NCI-H82 (cell line): Measurements from ENCODE around the gene CD74.
"Not testable (repeated sequence)": the region's sequence is repeated elsewhere in the genome, so short reads cannot be mapped to it uniquely, and the experiment has no call there.

Source experiments
- DNase-seq: peaks from one replicate; lab custom pipeline; 2025; lab: John Stamatoyannopoulos, UW

The CD74 gene

DNA sequence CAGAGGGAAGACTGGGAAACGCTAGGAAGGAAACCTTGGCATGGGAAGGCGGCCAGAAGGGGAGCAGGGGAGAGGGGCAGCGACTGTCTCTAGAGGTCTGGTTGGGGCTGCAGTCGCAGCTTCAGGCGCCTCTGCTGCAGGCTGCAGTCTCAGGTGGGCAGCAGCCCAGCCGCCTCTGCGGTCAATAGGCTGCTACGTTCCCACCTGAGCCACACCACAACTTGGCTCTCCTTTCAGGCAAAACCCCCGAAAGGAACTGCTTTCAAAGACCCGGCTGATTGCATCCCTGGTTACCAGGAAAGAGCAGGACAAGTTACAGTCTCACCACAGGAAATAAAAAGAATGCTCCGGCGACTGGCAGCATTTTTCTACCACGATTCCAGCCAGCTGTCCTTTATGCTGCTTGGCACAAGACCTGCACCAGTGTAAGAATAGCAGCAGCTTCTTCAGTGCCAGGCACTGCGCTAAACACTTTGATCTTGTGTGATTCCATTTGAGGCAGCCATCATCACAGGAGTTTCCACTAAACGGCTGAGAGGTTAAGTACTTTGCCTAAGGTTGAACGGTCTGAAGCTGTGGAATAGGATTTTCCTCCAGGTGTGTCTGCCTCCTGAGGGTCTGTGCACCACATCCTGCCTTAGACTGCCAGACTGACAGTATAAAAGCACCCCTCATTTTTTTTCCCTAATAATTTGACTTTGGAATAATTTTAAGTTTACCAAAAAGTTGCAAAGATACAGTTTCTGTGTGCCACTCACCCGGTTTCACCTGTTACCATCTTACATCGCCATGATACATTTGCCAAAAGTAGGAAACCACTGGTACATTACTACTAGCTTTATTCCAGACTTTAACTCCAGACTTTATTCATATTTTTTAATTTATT is 29.3 kb upstream of the CD74 start:
- peak; percentile 30 for DNase-seq

DNA sequence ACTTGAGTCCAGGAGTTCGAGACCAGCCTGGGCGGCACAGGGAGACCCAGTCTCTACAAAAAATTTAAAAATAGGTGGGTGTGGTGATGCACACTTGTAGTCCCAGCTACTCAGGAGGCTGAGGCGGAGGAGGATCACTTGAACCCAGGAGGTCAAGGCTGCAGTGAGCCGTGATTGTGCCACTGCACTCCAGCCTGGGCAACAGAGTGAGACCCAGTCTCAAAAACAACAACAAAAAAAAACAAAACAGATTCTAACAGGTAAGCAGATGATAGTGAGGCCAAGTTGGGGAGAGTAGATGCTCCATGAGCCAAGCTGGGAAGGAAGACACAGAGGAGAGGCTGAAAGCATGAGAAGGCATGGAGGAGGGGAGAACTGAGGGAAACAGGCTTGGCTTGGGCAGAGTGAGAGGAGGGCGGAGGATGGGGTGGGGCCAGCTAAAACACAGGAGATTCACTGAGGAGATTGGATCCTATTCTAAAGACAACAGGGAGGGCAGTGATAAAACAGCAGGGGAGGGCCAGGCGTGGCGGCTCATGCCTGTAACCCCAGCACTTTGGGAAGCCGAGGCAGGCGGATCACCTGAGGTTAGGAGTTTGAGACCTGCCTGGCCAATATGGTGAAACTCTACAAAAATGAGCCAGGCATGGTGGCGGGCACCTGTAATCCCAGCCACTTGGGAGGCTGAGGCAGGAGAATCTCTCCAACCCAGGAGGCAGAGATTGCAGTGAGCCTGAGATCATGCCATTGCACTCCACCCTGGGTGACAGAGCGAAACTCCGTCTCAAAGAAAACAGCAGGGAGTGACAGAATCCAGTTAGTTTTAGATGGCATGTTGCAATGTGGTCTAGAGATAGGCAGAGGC is 28.5 kb upstream of the CD74 start:
- peak; percentile 18 for DNase-seq

DNA sequence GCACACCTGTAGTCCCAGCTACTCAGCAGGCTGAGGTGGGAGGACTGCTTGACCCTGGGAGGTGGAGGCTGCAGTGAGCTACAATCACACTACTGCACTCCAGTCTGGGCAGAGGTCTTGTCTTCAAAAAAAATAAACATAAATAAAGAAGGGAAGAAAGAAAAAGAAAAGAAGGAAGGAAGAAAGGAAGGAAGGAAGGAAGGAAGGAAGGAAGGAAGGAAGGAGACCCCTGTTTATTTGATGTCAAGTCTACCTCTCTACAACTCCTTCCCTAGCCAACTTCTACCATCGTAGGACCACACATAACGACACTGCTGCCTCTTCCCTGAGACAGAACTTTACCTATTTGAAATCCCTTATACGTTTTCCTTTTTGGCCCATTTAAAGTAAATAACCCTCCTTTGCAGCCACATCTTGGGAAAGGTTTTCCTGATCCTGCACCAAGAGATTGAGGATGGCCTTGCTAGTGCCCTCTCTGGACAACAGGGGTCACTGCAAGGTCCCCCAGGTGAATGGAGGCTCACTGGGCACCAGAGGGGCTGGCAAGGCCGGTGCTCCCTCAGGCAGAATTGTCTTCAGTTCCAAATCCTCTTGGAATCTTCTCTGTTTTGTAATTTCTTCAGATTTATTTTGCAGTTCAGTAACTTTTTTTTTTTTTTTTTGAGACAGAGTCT is 26.3 kb upstream of the CD74 start:
- peak; percentile 46 for DNase-seq

- DNase-seq, result peak; percentile 93
Measured at GRCh38 chr5:150436141-150436680, 23.5 kb upstream of the CD74 start.

DNA sequence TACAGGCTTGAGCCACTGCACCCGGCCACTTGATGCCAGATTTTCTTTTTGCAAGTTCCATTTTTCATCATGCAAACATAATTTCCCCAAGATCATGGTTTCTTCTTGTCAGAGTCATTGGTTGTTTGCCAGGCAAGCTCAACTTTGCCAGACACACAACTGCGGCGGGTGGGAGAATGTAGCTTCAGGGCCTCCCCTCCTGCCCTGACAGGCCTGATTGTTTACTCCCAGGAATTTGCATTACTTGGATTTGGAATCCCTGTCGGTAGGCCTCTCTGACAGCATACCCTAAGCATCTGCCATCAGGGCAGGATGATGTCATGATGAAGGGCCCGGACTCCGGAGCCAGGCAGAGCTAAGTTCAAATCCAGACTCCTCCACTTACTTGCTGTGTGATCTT is 21.8 kb upstream of the CD74 start:
- peak; percentile 34 for DNase-seq

GRCh38 chr5:150431574-150431973 is 18.9 kb upstream of the CD74 start:
- peak; percentile 88 for DNase-seq

DNA sequence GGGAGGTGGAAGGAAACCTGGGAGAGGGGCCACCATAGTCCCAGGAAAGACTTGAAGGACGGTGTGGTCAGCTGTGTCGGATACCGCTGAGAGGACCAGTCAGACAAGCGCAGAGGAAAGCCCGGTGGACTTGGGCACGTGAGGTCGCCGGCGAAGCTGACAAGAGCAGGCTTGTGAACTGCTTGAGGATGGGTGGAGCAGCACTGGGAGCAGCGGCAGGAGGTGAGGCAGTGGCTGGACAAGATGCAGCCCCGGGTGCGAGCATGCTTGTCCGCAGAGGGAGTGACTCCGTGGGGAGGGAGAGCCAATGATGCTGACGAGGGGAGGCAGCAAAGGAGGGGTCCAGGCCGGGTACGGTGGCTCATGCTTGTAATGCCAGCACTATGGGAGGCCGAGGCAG is 18.3 kb upstream of the CD74 start:
- DNase-seq, result no peak

- DNase-seq, result no peak
Measured at GRCh38 chr5:150429410-150429873, 16.7 kb upstream of the CD74 start.

GRCh38 chr5:150428978-150429377 is 16.3 kb upstream of the CD74 start:
- no peak for DNase-seq

DNA sequence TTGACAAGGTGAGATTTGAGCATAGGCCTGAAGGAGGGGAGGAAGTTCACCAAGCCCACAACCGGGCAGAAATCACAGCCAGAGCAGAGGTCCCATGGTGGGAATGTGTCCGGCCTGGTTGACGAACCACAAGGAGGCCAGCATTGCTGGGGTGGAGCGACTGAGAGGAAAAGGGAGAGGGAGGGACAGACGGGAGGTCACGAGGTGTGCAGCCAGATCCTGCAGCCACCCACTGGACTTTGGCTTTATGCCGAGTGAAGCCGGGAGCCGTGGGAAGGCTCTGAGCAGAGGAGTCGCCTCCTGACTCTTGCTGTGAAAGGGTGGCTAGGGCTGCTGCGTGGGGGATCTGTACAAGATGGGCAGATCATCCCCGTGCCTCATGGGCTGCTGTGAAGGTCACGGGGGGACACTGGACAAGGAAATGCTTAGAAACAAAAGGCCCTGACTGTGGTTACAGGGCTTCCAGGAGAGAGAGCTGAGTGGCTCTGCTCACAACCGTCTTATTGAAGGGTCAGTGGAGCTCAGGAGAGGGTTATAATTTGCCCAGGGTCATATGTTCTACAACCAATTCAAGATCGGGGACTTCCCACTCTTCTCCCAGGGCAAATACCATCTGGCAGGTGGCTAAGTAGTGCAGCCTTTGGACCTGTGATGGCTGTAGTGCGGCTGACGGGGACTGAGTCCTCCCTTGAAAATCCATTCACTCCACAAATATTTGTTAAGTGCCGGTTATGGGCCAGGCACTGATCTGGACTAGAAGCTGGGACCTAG is 15.6 kb upstream of the CD74 start:
- no peak for DNase-seq

GRCh38 chr5:150426165-150426564 is 13.5 kb upstream of the CD74 start:
- DNase-seq, result not testable (repeated sequence)

DNA sequence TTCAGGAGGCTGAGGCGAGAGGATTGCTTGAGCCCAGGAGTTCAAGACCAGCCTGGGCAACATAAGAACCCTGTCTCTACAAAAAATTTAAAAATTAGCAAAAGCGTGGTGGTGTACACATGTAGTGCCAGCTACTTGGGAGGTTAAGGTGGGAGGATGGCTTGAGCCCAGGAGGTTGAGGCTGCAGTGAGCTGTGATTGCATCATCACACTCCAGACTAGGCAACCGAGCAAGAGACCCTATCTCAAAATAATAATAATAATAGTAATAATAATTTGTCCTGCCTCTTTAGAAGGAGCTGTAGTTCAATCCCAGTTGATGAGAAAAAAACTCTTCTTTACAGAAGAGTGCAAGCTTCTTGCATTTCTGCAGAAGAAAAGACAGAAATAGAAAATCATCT is 10.0 kb upstream of the CD74 start:
- no peak for DNase-seq

- no peak for DNase-seq
Measured at GRCh38 chr5:150422075-150422474, 9.4 kb upstream of the CD74 start.

DNA sequence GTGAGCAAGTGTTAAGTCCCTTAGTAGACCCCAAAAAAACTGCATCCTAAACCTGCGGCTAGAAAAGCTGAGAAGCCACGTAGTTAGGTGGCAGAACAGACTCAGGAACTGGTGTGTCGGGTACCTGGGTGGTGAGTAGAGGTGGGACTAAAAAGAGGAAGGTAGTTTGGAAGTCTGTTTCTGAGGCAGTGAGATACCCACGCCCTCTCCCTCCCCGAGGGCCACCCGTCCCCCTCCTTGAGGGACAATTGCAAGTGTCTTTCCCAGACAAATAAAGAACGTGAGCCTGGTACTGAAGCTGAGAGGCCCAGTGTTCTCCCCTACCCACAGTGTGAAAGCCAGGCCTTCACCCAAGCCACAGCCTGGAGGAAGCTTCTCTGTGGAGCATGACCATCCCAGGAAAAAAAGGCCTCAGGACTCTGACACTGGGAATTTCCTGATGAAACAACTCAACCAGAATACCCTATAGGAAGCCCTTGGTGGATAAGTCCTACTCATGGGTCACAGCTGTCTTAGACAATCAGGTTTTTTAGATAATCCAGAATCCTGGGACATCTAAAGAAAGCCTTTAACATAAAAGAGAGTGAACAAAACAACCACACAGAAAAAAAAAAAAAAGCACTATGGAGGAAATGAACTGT is 7.0 kb upstream of the CD74 start:
- DNase-seq, result no peak

DNA sequence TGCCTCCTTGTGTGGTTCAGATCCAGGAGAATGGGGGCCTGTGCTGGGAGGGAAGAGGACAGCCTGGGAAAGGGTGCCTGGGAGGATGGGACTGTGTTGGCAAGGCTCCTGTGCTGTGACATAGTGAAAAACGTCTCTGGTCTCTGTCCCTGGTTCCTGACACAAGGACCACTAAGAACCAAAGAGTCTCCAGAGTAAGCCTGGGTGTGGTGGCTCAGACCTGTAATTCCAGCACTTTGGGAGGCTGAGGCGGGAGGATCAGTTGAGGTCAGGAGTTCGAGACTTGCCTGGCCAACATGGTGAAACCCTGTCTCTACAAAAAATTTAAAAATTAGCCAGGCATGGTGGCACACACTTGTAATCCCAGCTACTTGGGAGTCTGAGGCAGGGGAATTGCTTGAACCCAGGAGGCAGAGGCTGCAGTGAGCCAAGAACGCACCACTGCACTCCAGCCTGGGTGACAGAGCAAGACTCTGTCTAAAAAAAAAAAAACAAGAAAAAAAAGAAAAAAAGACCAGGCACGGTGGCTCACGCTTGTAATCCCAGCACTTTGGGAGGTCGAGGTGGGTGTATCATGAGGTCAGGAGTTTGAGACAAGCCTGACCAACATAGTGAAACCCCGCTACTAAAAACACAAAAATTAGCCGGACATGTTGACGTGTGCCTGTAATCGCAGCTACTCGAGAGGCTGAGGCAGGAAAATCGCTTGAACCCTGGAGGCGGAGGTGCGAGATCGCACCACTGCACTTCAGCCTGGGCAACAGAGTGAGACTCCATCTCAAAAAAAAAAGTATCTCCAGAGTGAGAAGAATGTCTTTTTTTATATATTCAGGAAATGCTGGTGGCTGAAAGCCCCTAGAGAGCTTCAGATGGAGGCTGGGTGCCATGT is 1.4 kb upstream of the CD74 start:
- not testable (repeated sequence) for DNase-seq

GRCh38 chr5:150413176-150413901 is 629 bp upstream of the CD74 start:
- DNase-seq, result no peak

GRCh38 chr5:150411245-150411979 is 1.3 kb downstream of the CD74 start:
- DNase-seq, result peak; percentile 32

- DNase-seq, result peak; percentile 83
Measured at GRCh38 chr5:150410524-150411244, 2.0 kb downstream of the CD74 start.
